HepG2 (cell line): ENCODE results near the gene COL9A2. TPM values are rescaled to one million over a fixed set of nuclear protein-coding genes. Genes with fewer than 3 reads are reported as not detected.

ENCODE experiments used
- ATF7-NPFF ChIP-seq: sonication (generic); formaldehyde crosslinking; IDR thresholded peaks from 2 replicates; pipeline ENCODE4 v1.8.1; 2023; ENCODE audit warnings: mild to moderate bottlenecking, low read depth, missing genetic modification reagents, moderate library complexity
- HIC2 ChIP-seq: sonication (generic); formaldehyde crosslinking; IDR thresholded peaks from 2 replicates; pipeline ENCODE4 v1.9.0; 2022; ENCODE audit warnings: low read depth, missing genetic modification reagents
- HOXA3 ChIP-seq: sonication (generic); formaldehyde crosslinking; IDR thresholded peaks from 2 replicates; pipeline ENCODE4 v1.5.0; 2020; ENCODE audit warnings: missing genetic modification reagents
- HOXD1 ChIP-seq: sonication (generic); formaldehyde crosslinking; IDR thresholded peaks from 2 replicates; pipeline ENCODE4 v1.5.0; 2020; ENCODE audit warnings: missing genetic modification reagents
- IKZF5 ChIP-seq: IDR thresholded peaks from 2 replicates; pipeline ENCODE4 v1.6.1; 2018; ENCODE audit warnings: missing genetic modification reagents, mild to moderate bottlenecking, missing compliant biosample characterization
- PPARG ChIP-seq: conservative IDR thresholded peaks from 2 replicates; pipeline ENCODE4 v1.6.1; 2016; ENCODE audit warnings: missing biosample characterization, missing genetic modification reagents
- RBFOX2 ChIP-seq: fragments of 200-400 bp; formaldehyde crosslinking; IDR thresholded peaks from 2 replicates; pipeline ENCODE4 v1.6.1; 2017; ENCODE audit warnings: low read depth, mild to moderate bottlenecking, low read length
- SALL1 ChIP-seq: sonication (generic); formaldehyde crosslinking; IDR thresholded peaks from 2 replicates; pipeline ENCODE4 v1.8.0; 2022; ENCODE audit warnings: mild to moderate bottlenecking, missing genetic modification reagents
- THRA ChIP-seq: sonication (generic); formaldehyde crosslinking; IDR thresholded peaks from 2 replicates; pipeline ENCODE4 v1.4.0; 2020; ENCODE audit warnings: missing genetic modification reagents, borderline replicate concordance
- UBTF ChIP-seq: sonication (generic); formaldehyde crosslinking; IDR thresholded peaks from 2 replicates; pipeline ENCODE4 v1.4.0; 2020; ENCODE audit warnings: mild to moderate bottlenecking, missing genetic modification reagents
- ZFP36L1 ChIP-seq: sonication (generic); formaldehyde crosslinking; IDR thresholded peaks from 2 replicates; pipeline ENCODE4 v1.8.0; 2022; ENCODE audit warnings: mild to moderate bottlenecking, missing genetic modification reagents, moderate library complexity
- ZFP91 ChIP-seq: sonication (generic); formaldehyde crosslinking; IDR thresholded peaks from 2 replicates; pipeline ENCODE4 v1.9.0; 2022; ENCODE audit warnings: missing genetic modification reagents, mild to moderate bottlenecking, borderline replicate concordance
- ZNF274 ChIP-seq: sonication (generic); formaldehyde crosslinking; IDR thresholded peaks from 2 replicates; pipeline ENCODE4 v1.5.1; 2020; ENCODE audit warnings: mild to moderate bottlenecking, missing genetic modification reagents
- ZNF674 ChIP-seq: sonication (generic); formaldehyde crosslinking; IDR thresholded peaks from 2 replicates; pipeline ENCODE4 v1.5.0; 2020; ENCODE audit warnings: low read depth, mild to moderate bottlenecking, missing genetic modification reagents
- polyA plus RNA-seq, 8 experiments: library from polyadenylated mRNA; depleted of rRNA in 3 of 8; stranded (reverse) in 7 of 8; unstranded in 1 of 8; fragments of >200 nt; fragmentation: Illumina TruSeq in 4 of 8; extraction: Trizol in 4 of 8; gene quantifications; 2 replicates each; pipeline versions ENCODE4 v1.2.1 to v1.2.3, GENCODE V29; 2011 to 2016; ENCODE audit warnings: low read depth in 4 of 8, missing spikeins in 1 of 8, mixed read lengths in 1 of 8; ENCODE audit not compliant: insufficient read depth in 1 of 8
- total RNA-seq, 5 experiments: library from RNA; depleted of rRNA; stranded (reverse); fragments of >200 nt; fragmentation: Illumina TruSeq; extraction: Trizol; gene quantifications; 2 replicates each; pipeline ENCODE4 v1.2.3, GENCODE V29; 2016; ENCODE audit warnings: low read depth in 1 of 5
- TF ChIP-seq, protein P1 (sequence below): sonication (generic); formaldehyde crosslinking; IDR thresholded peaks from 2 replicates; pipeline ENCODE4 v1.8.1; 2023; ENCODE audit warnings: mild to moderate bottlenecking, missing genetic modification reagents, borderline replicate concordance
- TF ChIP-seq, protein P2 (sequence below): IDR thresholded peaks from 2 replicates; pipeline ENCODE4 v1.6.1; 2012; ENCODE audit warnings: inconsistent platforms
- TF ChIP-seq, protein P3 (sequence below): sonication (generic); IDR thresholded peaks from 2 replicates; pipeline ENCODE4 v1.6.1; 2016; ENCODE audit warnings: low read depth, borderline replicate concordance

Gene COL9A2
- total and polyA plus RNA-seq, 2 of the 13 experiments (the other 11 are each of a cell fraction or from before 2014, with no cell fraction given), result 20.2 to 26.9 TPM

GRCh38 chr1:40316595-40317393, at the start of gene COL9A2 (continued):
- TF ChIP-seq THRA, result peak; percentile 58
- 0 out of 2 replicates have a peak, but pooled peaks have one; percentile 35 for TF ChIP-seq SALL1 (CRISPR knock-in tag)
- TF ChIP-seq ZFP91 (CRISPR knock-in tag), result peak; percentile 81
- TF ChIP-seq HOXD1 (CRISPR knock-in tag), result peak; percentile 25; the same call in 1 of the 2 replicates
- no peak for TF ChIP-seq ZNF674
- TF ChIP-seq, protein P1, sequence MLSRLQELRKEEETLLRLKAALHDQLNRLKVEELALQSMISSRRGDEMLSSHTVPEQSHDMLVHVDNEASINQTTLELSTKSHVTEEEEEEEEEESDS (CRISPR knock-in tag), result no peak
- TF ChIP-seq ZFP36L1, result 0 out of 2 replicates have a peak, but pooled peaks have one; percentile 25
- TF ChIP-seq ATF7-NPFF (CRISPR knock-in tag), result peak; percentile 57; the same call in 1 of the 2 replicates
- peak; percentile 41; the same call in 1 of the 2 replicates for TF ChIP-seq HOXA3
- TF ChIP-seq, protein P2, sequence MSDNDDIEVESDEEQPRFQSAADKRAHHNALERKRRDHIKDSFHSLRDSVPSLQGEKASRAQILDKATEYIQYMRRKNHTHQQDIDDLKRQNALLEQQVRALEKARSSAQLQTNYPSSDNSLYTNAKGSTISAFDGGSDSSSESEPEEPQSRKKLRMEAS, result peak; percentile 19; the same call in 1 of the 2 replicates
- TF ChIP-seq, protein P3, sequence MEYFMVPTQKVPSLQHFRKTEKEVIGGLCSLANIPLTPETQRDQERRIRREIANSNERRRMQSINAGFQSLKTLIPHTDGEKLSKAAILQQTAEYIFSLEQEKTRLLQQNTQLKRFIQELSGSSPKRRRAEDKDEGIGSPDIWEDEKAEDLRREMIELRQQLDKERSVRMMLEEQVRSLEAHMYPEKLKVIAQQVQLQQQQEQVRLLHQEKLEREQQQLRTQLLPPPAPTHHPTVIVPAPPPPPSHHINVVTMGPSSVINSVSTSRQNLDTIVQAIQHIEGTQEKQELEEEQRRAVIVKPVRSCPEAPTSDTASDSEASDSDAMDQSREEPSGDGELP, result peak; percentile 28; the same call in 1 of the 2 replicates
- peak; percentile 80 for TF ChIP-seq RBFOX2
- TF ChIP-seq IKZF5 (CRISPR knock-in tag), result peak; percentile 43; the same call in 1 of the 2 replicates
- peak; percentile 91 for TF ChIP-seq UBTF (CRISPR knock-in tag)
- 0 out of 2 replicates have a peak, but pooled peaks have one; percentile 28 for TF ChIP-seq PPARG (CRISPR knock-in tag)
- peak; percentile 34; the same call in 1 of the 2 replicates for TF ChIP-seq ZNF274 (CRISPR knock-in tag)
- peak; percentile 45; the same call in 1 of the 2 replicates for TF ChIP-seq HIC2 (CRISPR knock-in tag)
